Progenitor cell of endocrine pancreas (in vitro differentiated cells): ENCODE measurements around the gene FSHR. TPM values are rescaled to one million over a fixed set of nuclear protein-coding genes. Genes with fewer than 3 reads are reported as not detected.

Experiments used
- DNase-seq: peaks from one replicate; pipeline ENCODE4 v3.0.0; 2021; ENCODE audit warnings: low spot score; ENCODE audit not compliant: unreplicated experiment
- H3K27ac Mint-ChIP-seq: 2 replicates; pipeline ENCODE4 v1.8.0; 2021; ENCODE audit warnings: mild to moderate bottlenecking, moderate library complexity, mixed read lengths
- H3K27me3 Mint-ChIP-seq: 2 replicates; pipeline ENCODE4 v1.8.0; 2021; ENCODE audit warnings: mixed read lengths
- H3K36me3 Mint-ChIP-seq: 2 replicates; pipeline ENCODE4 v1.8.0; 2022; ENCODE audit warnings: mixed read lengths; ENCODE audit not compliant: insufficient read depth
- H3K4me1 Mint-ChIP-seq: 2 replicates; pipeline ENCODE4 v1.8.0; 2021; ENCODE audit warnings: low read depth, mixed read lengths
- H3K4me3 Mint-ChIP-seq: 2 replicates; pipeline ENCODE4 v1.8.0; 2021; ENCODE audit warnings: low read depth, mild to moderate bottlenecking, moderate library complexity, mixed read lengths
- H3K9me3 Mint-ChIP-seq: 2 replicates; pipeline ENCODE4 v1.8.0; 2021; ENCODE audit warnings: low read depth, mixed read lengths
- total RNA-seq: library from RNA; stranded (reverse); gene quantifications from 2 replicates; pipeline ENCODE4 v1.2.1, GENCODE V29; 2021
- TF ChIP-seq, protein P1 (sequence below): fragments of 200-600 bp; sonication (generic); IDR thresholded peaks from one replicate; pipeline ENCODE4 v1.5.0; 2021; ENCODE audit warnings: antibody characterized with exemption, mild to moderate bottlenecking; ENCODE audit not compliant: unreplicated experiment

FSHR gene
- total RNA-seq, 1 donor from 2014 or later, result 0.74 TPM

DNA sequence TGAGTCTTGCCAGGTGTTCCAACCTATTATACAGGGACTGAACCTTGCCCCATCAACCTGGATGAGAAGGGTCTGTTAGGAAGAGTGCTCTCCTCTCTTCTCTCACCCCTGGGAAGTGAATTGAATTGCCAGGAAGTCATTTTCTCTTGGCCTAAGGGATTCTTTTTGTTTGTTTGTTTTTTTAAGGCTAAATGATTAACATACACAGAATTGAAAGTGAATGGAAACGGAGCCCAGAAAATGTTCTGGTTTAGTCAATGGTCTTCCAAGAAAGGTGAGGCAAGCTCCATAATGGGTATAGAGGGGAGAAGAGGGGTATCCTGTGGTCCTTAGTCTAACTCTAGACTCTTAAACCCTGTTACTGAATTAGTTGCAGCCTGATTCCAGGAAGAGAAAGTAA is 189.1 kb downstream of the FSHR start:
- H3K36me3 Mint-ChIP-seq, result no peaks in the 10 kb centered on the region
- no peak overlapping the region for H3K4me3 Mint-ChIP-seq
- no peaks in the 10 kb centered on the region for H3K9me3 Mint-ChIP-seq
- no peak for DNase-seq
- H3K27me3 Mint-ChIP-seq, result no peaks in the 10 kb centered on the region
- H3K4me1 Mint-ChIP-seq, result no peaks in the 10 kb centered on the region
- no peak overlapping the region for H3K27ac Mint-ChIP-seq
- TF ChIP-seq, protein P1, sequence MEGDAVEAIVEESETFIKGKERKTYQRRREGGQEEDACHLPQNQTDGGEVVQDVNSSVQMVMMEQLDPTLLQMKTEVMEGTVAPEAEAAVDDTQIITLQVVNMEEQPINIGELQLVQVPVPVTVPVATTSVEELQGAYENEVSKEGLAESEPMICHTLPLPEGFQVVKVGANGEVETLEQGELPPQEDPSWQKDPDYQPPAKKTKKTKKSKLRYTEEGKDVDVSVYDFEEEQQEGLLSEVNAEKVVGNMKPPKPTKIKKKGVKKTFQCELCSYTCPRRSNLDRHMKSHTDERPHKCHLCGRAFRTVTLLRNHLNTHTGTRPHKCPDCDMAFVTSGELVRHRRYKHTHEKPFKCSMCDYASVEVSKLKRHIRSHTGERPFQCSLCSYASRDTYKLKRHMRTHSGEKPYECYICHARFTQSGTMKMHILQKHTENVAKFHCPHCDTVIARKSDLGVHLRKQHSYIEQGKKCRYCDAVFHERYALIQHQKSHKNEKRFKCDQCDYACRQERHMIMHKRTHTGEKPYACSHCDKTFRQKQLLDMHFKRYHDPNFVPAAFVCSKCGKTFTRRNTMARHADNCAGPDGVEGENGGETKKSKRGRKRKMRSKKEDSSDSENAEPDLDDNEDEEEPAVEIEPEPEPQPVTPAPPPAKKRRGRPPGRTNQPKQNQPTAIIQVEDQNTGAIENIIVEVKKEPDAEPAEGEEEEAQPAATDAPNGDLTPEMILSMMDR, result no peak

DNA sequence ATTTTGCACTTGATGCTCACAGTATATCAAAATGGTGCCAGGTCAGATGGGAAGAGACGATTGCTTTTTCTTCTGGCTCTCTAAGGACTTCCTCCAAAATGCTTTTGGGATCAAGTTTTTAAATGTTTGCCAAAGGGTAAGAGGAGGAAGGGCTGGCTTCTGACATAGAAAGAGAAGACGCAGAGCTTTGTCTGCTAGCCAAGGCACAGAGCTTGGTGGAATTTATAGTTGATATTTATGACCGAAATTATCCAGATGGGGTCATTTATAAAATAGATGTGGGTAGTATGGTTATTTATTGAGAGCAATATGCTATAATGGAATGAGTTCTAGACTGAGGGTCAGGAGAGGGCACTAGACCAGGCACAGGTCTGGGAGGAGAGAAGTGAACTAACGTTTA is 193.3 kb downstream of the FSHR start:
- no peak overlapping the region for H3K27ac Mint-ChIP-seq
- H3K4me3 Mint-ChIP-seq, result no peak overlapping the region
- H3K4me1 Mint-ChIP-seq, result no peaks in the 10 kb centered on the region
- TF ChIP-seq, protein P1, result no peak
- H3K36me3 Mint-ChIP-seq, result no peaks in the 10 kb centered on the region
- no peaks in the 10 kb centered on the region for H3K27me3 Mint-ChIP-seq
- DNase-seq, result no peak
- no peaks in the 10 kb centered on the region for H3K9me3 Mint-ChIP-seq

GRCh38 chr2:48954935-48955334 is 199.4 kb downstream of the FSHR start:
- no peak overlapping the region for H3K4me3 Mint-ChIP-seq
- peaks cover 2% of the 10 kb centered on the region for H3K4me1 Mint-ChIP-seq
- TF ChIP-seq, protein P1, result no peak
- H3K27me3 Mint-ChIP-seq, result no peaks in the 10 kb centered on the region
- H3K27ac Mint-ChIP-seq, result no peak overlapping the region
- H3K36me3 Mint-ChIP-seq, result no peaks in the 10 kb centered on the region
- H3K9me3 Mint-ChIP-seq, result no peaks in the 10 kb centered on the region
- no peak for DNase-seq

- no peak overlapping the region for H3K4me3 Mint-ChIP-seq
- H3K27ac Mint-ChIP-seq, result no peak overlapping the region
These were observed 200.0 kb downstream of the FSHR start for GRCh38 chr2:48954311-48954710.

GRCh38 chr2:48952614-48953013 is 201.7 kb downstream of the FSHR start:
- no peaks in the 10 kb centered on the region for H3K27me3 Mint-ChIP-seq

More at GRCh38 chr2:48954311-48954710, 200.0 kb downstream of the FSHR start:
- TF ChIP-seq, protein P1, result no peak
- no peaks in the 10 kb centered on the region for H3K9me3 Mint-ChIP-seq
- DNase-seq, result no peak
- H3K36me3 Mint-ChIP-seq, result no peaks in the 10 kb centered on the region
- no peaks in the 10 kb centered on the region for H3K27me3 Mint-ChIP-seq
- H3K4me1 Mint-ChIP-seq, result peaks cover 2% of the 10 kb centered on the region

More at GRCh38 chr2:48952614-48953013, 201.7 kb downstream of the FSHR start:
- DNase-seq, result no peak
- Mint-ChIP-seq H3K4me1 (peaks cover 3% of the 10 kb centered on the region), H3K9me3 (no peaks in the 10 kb centered on the region), H3K36me3 (no peaks in the 10 kb centered on the region), H3K27ac (no peak overlapping the region), H3K4me3 (no peak overlapping the region)
- TF ChIP-seq, protein P1, result no peak
